Measurements from ENCODE around the gene DBX2.

The DBX2 gene

DNA sequence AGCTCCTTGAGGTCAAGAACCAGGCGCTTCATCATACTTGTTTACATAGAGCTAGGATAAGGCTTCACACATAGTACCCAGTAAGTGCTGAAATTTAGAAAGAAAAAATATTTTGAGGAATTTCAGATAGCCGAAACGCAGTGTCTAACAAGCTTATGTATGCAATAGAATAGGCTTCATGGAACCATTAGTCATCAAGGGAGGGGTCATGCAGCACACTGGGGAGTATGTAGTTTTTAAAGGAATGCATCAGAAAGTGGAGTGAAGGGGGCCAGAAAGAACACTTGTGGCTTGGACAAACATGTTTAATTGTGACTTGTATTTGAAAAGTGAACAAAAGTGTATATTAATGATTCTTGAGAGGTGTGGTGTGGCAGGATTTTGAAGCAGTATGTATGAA lies 38.1 kb downstream of the DBX2 start:
- Histone ChIP-seq H2BK15ac (ENCODE audit: low read length) (no peak overlapping the region), H4K8ac (ENCODE audit: low read depth, low read length) (no peak overlapping the region), H2AK5ac (ENCODE audit: low read depth, low read length) (no peak overlapping the region), H2BK5ac (ENCODE audit: low read length) (no peak overlapping the region), H4K91ac (ENCODE audit: low read depth, low read length, poor library complexity) (no peak overlapping the region), H3K27me3 (ENCODE audit: control insufficient read depth in 3 of 3, insufficient read depth in 3 of 3, low read depth in 1 of 3, low read length in 3 of 3) (peaks cover 0 to 3% (median 0%) of the 10 kb centered on the region in 3 experiments), H3K36me3 (replicated peaks in 1 of 2; ENCODE audit: control insufficient read depth in 2 of 2, insufficient read depth in 2 of 2, low read length in 2 of 2) (no peaks in the 10 kb centered on the region), H3K4ac (ENCODE audit: low read length) (no peak overlapping the region), H2BK12ac (ENCODE audit: low read length) (no peak overlapping the region), H3K79me1 (ENCODE audit: low read depth, low read length) (no peaks in the 10 kb centered on the region), H3K4me1 (ENCODE audit: control insufficient read depth in 2 of 2, insufficient read depth in 1 of 2, low read depth in 1 of 2, low read length in 2 of 2) (no peaks in the 10 kb centered on the region), H3K4me2 (ENCODE audit: insufficient read depth, low read length, poor library complexity, severe bottlenecking) (no peak overlapping the region), H3K9ac (ENCODE audit: low read depth, low read length, poor library complexity) (no peak overlapping the region), H3K14ac (ENCODE audit: low read length) (no peak overlapping the region), H2AFZ (ENCODE audit: low read length) (no peak overlapping the region), H3K18ac (ENCODE audit: low read length) (no peak overlapping the region), H3K9me3 (replicated peaks in 1 of 2; ENCODE audit: control insufficient read depth in 2 of 2, insufficient read depth in 1 of 2, low read depth in 1 of 2, low read length in 2 of 2) (no peaks in the 10 kb centered on the region), H2BK120ac (ENCODE audit: low read depth, low read length) (no peak overlapping the region), H3K23ac (ENCODE audit: low read depth, low read length, poor library complexity) (no peak overlapping the region), H3K4me3 (ENCODE audit: low read length in 2 of 2) (no peak overlapping the region), H3K27ac (replicated peaks; ENCODE audit: low read length) (no peak overlapping the region)
- no CpG with 5 or more reads among the region's 3 CpGs for WGBS, 2 donors (ENCODE audit: extremely low coverage in 2 of 2, insufficient read length in 2 of 2, insufficient replicate concordance in 1 of 2)
- DNase-seq (ENCODE audit: low spot score) = no peak

DNA sequence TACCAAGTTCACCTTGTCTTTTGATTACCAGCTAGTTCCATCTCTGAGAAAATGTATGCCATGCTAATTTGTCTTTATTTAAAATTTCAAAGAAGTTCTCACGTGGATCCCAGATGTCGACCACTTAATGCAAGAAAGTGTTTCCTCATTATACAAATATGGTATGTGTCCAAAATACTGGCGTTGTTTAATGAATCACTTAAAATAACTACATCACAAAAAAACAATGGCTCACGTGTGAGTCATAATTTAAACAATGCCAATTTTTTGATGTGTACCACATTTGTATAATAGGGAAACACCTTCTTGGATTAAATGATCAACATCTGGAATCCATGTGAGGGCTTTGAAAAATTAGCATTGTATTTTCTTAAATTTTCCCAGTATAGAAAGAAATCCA lies 40.8 kb downstream of the DBX2 start:
- Histone ChIP-seq H3K9ac (ENCODE audit: low read depth, low read length, poor library complexity) (no peak overlapping the region), H4K91ac (ENCODE audit: low read depth, low read length, poor library complexity) (no peak overlapping the region), H3K23ac (ENCODE audit: low read depth, low read length, poor library complexity) (no peak overlapping the region), H2BK15ac (ENCODE audit: low read length) (no peak overlapping the region), H2BK5ac (ENCODE audit: low read length) (no peak overlapping the region), H2AFZ (ENCODE audit: low read length) (no peak overlapping the region), H2BK12ac (ENCODE audit: low read length) (no peak overlapping the region), H2BK120ac (ENCODE audit: low read depth, low read length) (no peak overlapping the region), H3K27me3 (ENCODE audit: control insufficient read depth in 3 of 3, insufficient read depth in 3 of 3, low read depth in 1 of 3, low read length in 3 of 3) (peaks cover 0 to 3% (median 0%) of the 10 kb centered on the region in 3 experiments), H3K79me1 (ENCODE audit: low read depth, low read length) (no peaks in the 10 kb centered on the region), H3K4me1 (ENCODE audit: control insufficient read depth in 2 of 2, insufficient read depth in 1 of 2, low read depth in 1 of 2, low read length in 2 of 2) (no peaks in the 10 kb centered on the region), H3K27ac (replicated peaks; ENCODE audit: low read length) (no peak overlapping the region), H3K4me2 (ENCODE audit: insufficient read depth, low read length, poor library complexity, severe bottlenecking) (no peak overlapping the region), H3K18ac (ENCODE audit: low read length) (no peak overlapping the region), H4K8ac (ENCODE audit: low read depth, low read length) (no peak overlapping the region), H3K9me3 (replicated peaks in 1 of 2; ENCODE audit: control insufficient read depth in 2 of 2, insufficient read depth in 1 of 2, low read depth in 1 of 2, low read length in 2 of 2) (no peaks in the 10 kb centered on the region), H3K4me3 (ENCODE audit: low read length in 2 of 2) (no peak overlapping the region), H3K14ac (ENCODE audit: low read length) (no peak overlapping the region), H3K4ac (ENCODE audit: low read length) (no peak overlapping the region), H2AK5ac (ENCODE audit: low read depth, low read length) (no peak overlapping the region), H3K36me3 (replicated peaks in 1 of 2; ENCODE audit: control insufficient read depth in 2 of 2, insufficient read depth in 2 of 2, low read length in 2 of 2) (no peaks in the 10 kb centered on the region)
- no CpG with 5 or more reads among the region's 4 CpGs for WGBS, 2 donors (ENCODE audit: extremely low coverage in 2 of 2, insufficient read length in 2 of 2, insufficient replicate concordance in 1 of 2)
- no peak for DNase-seq (ENCODE audit: low spot score)

DNA sequence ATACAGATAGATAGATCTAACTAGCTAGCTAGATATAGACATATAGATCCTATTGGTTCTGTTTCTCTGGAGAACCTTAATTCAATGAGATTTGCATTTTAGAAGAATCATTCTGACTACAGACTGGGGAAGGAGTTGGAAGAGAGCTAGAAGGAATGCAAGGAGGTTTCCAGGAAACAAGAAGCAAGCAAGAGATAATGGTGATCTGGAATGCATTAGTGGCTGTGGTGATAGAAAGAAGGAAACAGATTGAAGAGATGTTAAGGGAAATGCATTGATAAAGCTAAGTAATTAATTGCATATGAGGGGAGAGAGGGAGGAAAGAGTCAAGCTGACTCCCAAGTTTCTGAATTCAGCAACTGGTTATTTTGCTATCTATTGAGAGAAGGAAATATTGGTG lies 42.7 kb downstream of the DBX2 start:
- no peak overlapping the region for H3K27ac ChIP-seq (replicated peaks; ENCODE audit: low read length)
- no peak overlapping the region for H3K14ac ChIP-seq (ENCODE audit: low read length)
- H3K4me1 ChIP-seq (ENCODE audit: control insufficient read depth in 2 of 2, insufficient read depth in 1 of 2, low read depth in 1 of 2, low read length in 2 of 2) = no peaks in the 10 kb centered on the region
- no peak overlapping the region for H2BK15ac ChIP-seq (ENCODE audit: low read length)
- H2BK5ac ChIP-seq (ENCODE audit: low read length) = no peak overlapping the region
- no peaks in the 10 kb centered on the region for H3K79me1 ChIP-seq (ENCODE audit: low read depth, low read length)
- H3K4ac ChIP-seq (ENCODE audit: low read length) = no peak overlapping the region
- H3K4me3 ChIP-seq (ENCODE audit: low read length in 2 of 2) = no peak overlapping the region
- no peak for DNase-seq (ENCODE audit: low spot score)
- H2AK5ac ChIP-seq (ENCODE audit: low read depth, low read length) = no peak overlapping the region
- no peaks in the 10 kb centered on the region for H3K9me3 ChIP-seq (replicated peaks in 1 of 2; ENCODE audit: control insufficient read depth in 2 of 2, insufficient read depth in 1 of 2, low read depth in 1 of 2, low read length in 2 of 2)
- no peak overlapping the region for H2BK120ac ChIP-seq (ENCODE audit: low read depth, low read length)
- H3K4me2 ChIP-seq (ENCODE audit: insufficient read depth, low read length, poor library complexity, severe bottlenecking) = no peak overlapping the region
- H2AFZ ChIP-seq (ENCODE audit: low read length) = no peak overlapping the region
- H3K36me3 ChIP-seq (replicated peaks in 1 of 2; ENCODE audit: control insufficient read depth in 2 of 2, insufficient read depth in 2 of 2, low read length in 2 of 2) = no peaks in the 10 kb centered on the region
- no peak overlapping the region for H3K18ac ChIP-seq (ENCODE audit: low read length)
- no peak overlapping the region for H3K9ac ChIP-seq (ENCODE audit: low read depth, low read length, poor library complexity)
- no peak overlapping the region for H2BK12ac ChIP-seq (ENCODE audit: low read length)
- H3K23ac ChIP-seq (ENCODE audit: low read depth, low read length, poor library complexity) = no peak overlapping the region
- no peaks in the 10 kb centered on the region for H3K27me3 ChIP-seq (ENCODE audit: control insufficient read depth in 3 of 3, insufficient read depth in 3 of 3, low read depth in 1 of 3, low read length in 3 of 3)
- H4K91ac ChIP-seq (ENCODE audit: low read depth, low read length, poor library complexity) = no peak overlapping the region
- H4K8ac ChIP-seq (ENCODE audit: low read depth, low read length) = no peak overlapping the region

DNA sequence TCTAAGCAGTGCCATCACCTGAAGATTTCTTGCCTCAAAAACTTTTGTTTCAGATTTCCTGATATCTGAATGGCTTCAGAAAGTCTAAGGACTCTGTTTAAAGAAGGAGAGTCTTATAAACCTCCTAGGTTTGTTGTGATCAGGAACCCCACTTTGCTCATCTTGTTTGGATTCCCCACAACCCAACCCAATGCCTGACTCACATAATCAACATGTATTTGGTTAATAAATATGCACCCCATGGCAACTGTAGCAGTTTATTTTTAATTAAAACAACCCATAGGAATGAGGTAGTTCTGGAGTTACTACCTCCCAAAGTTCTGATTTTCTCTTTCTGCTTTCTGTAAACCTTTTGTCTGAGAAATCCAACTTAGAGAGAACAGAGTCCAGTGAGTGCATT lies 51.5 kb downstream of the DBX2 start:
- Histone ChIP-seq H3K27ac (replicated peaks; ENCODE audit: low read length) (no peak overlapping the region), H2BK12ac (ENCODE audit: low read length) (no peak overlapping the region), H3K27me3 (ENCODE audit: control insufficient read depth in 3 of 3, insufficient read depth in 3 of 3, low read depth in 1 of 3, low read length in 3 of 3) (no peaks in the 10 kb centered on the region), H3K14ac (ENCODE audit: low read length) (no peak overlapping the region), H3K4me3 (ENCODE audit: low read length in 2 of 2) (no peak overlapping the region), H3K18ac (ENCODE audit: low read length) (no peak overlapping the region), H4K91ac (ENCODE audit: low read depth, low read length, poor library complexity) (no peak overlapping the region), H3K9me3 (replicated peaks in 1 of 2; ENCODE audit: control insufficient read depth in 2 of 2, insufficient read depth in 1 of 2, low read depth in 1 of 2, low read length in 2 of 2) (no peaks in the 10 kb centered on the region), H3K36me3 (replicated peaks in 1 of 2; ENCODE audit: control insufficient read depth in 2 of 2, insufficient read depth in 2 of 2, low read length in 2 of 2) (no peaks in the 10 kb centered on the region), H2AK5ac (ENCODE audit: low read depth, low read length) (no peak overlapping the region), H4K8ac (ENCODE audit: low read depth, low read length) (no peak overlapping the region), H2BK15ac (ENCODE audit: low read length) (no peak overlapping the region), H3K4me2 (ENCODE audit: insufficient read depth, low read length, poor library complexity, severe bottlenecking) (no peak overlapping the region), H3K9ac (ENCODE audit: low read depth, low read length, poor library complexity) (no peak overlapping the region), H2AFZ (ENCODE audit: low read length) (no peak overlapping the region), H2BK120ac (ENCODE audit: low read depth, low read length) (no peak overlapping the region), H3K79me1 (ENCODE audit: low read depth, low read length) (no peaks in the 10 kb centered on the region), H2BK5ac (ENCODE audit: low read length) (no peak overlapping the region), H3K4me1 (ENCODE audit: control insufficient read depth in 2 of 2, insufficient read depth in 1 of 2, low read depth in 1 of 2, low read length in 2 of 2) (no peaks in the 10 kb centered on the region), H3K23ac (ENCODE audit: low read depth, low read length, poor library complexity) (no peak overlapping the region), H3K4ac (ENCODE audit: low read length) (no peak overlapping the region)
- no peak for DNase-seq (ENCODE audit: low spot score)
